Effector memory CD4-positive, alpha-beta T cell (primary cell): ENCODE measurements around the gene PANK4.
A peak's percentile ranks its signal among the peaks of the same experiment; 100 is the strongest.
"Not testable (repeated sequence)": the region's sequence is repeated elsewhere in the genome, so short reads cannot be mapped to it uniquely, and the experiment has no call there.

Experiments
- DNase-seq, 3 donors: peaks; one replicate each; pipeline ENCODE4 v3.0.0-alpha.2; 2020
- H3K27ac ChIP-seq: 2 replicates; pipeline ENCODE4 v1.7.0; 2013; ENCODE audit warnings: mild to moderate bottlenecking, low read length, moderate library complexity; ENCODE audit not compliant: insufficient read depth, poor library complexity, severe bottlenecking
- H3K27me3 ChIP-seq: replicated peaks from 2 replicates; pipeline ENCODE4 v1.7.0; 2013; ENCODE audit warnings: mild to moderate bottlenecking, low read length; ENCODE audit not compliant: insufficient read depth, control insufficient read depth, poor library complexity, severe bottlenecking
- H3K36me3 ChIP-seq: 2 replicates; pipeline ENCODE4 v1.7.0; 2013; ENCODE audit warnings: mild to moderate bottlenecking, low read length, moderate library complexity; ENCODE audit not compliant: control insufficient read depth, insufficient read depth
- H3K4me1 ChIP-seq: 2 replicates; pipeline ENCODE4 v1.7.0; 2013; ENCODE audit warnings: low read length, mild to moderate bottlenecking; ENCODE audit not compliant: control insufficient read depth, insufficient read depth, poor library complexity, severe bottlenecking
- H3K4me3 ChIP-seq: 2 replicates; pipeline ENCODE4 v1.7.0; 2013; ENCODE audit warnings: low read length, low read depth, mild to moderate bottlenecking; ENCODE audit not compliant: insufficient read depth, poor library complexity, severe bottlenecking
- H3K9me3 ChIP-seq: 2 replicates; pipeline ENCODE4 v1.7.0; 2013; ENCODE audit warnings: mild to moderate bottlenecking, low read length, moderate library complexity; ENCODE audit not compliant: control insufficient read depth
- total RNA-seq, 3 donors: gene quantifications; one replicate each; lab custom pipeline; 2026; lab: John Stamatoyannopoulos, UW

Gene PANK4
- total RNA-seq = 32.0 to 46.5 (median 46.0) reads per million in 3 donors

DNA sequence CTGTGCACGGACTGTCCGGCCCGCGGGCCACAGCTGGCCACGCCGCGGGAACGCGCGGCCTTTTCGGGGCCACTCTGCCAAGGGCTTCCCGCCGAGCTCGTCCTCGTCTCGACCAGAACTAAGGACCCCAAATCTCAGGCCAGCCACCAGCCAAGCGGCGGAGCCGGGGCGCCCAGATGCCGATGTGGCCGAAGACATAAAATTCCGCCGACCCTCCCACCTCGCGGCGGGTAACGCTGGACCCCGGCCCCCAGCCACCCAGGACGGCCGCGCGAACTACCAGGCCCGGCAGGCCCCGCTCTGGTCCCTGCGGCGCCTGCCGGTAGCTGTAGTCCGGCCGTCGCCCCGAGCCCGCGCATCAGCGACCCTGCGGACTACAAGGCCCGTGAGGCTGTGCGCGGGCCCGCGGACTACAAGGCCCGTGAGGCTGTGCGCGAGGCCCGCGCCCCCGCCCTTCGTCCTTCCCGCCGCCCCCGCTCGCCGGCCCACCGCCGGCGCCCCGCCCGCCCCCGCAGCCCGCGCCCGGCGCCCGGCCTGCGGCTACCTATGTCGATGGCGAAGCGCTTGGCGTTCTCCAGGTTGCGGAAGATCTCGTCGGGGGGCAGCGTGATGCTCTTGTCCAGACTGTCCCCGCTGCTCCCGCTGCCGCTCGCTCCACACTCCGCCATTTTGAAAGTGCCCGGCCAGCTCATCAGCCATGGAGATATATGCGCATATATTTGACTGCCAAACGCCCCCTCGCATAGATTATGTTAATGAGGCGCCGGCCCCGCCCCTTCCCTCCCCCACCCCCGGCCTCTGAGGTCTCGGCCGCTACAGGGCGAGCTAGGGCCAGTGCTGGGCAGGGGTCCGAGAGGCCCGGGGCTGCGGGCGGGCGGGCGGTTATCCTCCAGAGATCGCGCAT lies at the start of gene PANK4:
PANK4 (minus strand) TSS at position 677 of the 904 bp plus-strand sequence; CDS start at position 668, 9 bp downstream.
- peaks cover 23% of the 10 kb centered on the region for H3K27me3 ChIP-seq
- peak within 1 kb of the TSS; percentile 69 for H3K27ac ChIP-seq
- peak; percentile 73 to 81 (median 78) for DNase-seq
- peak within 1 kb of the TSS; percentile 84 for H3K4me3 ChIP-seq
- peaks cover 4% of the 10 kb centered on the region for H3K36me3 ChIP-seq
- no peaks in the 10 kb centered on the region for H3K9me3 ChIP-seq
- H3K4me1 ChIP-seq = peaks cover 59% of the 10 kb centered on the region

DNA sequence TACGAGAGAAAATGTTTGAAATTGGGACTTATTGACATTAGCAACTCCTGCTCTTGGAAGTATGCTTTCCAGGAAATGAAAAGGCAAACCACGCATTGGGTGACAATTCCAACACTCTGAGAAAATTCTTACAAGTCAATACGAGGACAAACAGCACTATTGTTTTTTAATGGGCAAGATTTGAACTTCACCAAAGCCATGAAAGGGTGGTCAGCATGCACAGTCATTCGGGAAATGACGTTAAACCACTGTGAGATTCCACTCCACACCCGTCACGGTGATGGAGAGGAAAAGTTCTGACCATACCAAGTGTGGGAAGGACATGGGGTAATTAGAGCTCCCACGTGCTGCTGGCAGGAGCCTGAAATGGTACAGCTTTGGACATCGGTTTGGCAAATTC lies 48.0 kb upstream of the PANK4 start:
- H3K36me3 ChIP-seq = no peaks in the 10 kb centered on the region
- peaks cover 28% of the 10 kb centered on the region for H3K4me1 ChIP-seq
- H3K9me3 ChIP-seq = no peaks in the 10 kb centered on the region
- H3K27me3 ChIP-seq = no peaks in the 10 kb centered on the region
- no peak overlapping the region for H3K27ac ChIP-seq
- no peak overlapping the region for H3K4me3 ChIP-seq
- no peak for DNase-seq

DNA sequence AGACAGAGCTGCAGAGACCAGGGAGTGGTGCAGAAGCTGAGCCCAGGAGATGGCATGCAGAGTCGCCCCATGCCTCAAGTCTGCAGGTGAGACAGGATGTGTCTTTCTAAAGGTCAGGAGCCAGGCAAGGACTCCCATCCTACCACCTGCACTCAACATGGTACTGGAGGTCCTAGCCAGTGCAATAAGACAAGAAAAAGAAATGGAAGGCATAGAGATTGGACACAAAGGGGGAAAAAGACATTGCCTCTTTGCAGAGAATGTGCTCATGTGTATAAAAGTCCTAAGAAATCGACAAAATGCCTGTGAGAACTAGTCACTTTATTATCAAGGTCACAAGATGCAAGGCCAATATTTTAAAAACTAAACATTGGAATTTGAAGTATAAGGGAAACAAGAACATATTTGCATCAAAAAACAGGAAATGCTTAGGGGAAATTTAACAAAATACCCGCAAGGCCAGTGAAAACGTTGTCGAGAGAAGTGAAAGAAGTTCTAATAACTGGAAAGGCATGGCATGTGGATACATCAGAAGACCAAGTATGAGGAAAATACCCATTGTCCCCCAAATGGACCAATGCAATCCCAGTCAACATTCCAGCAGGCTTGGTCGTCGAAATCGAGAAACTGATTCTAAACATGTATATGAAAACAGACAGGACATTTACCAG lies 47.0 kb upstream of the PANK4 start:
- Histone ChIP-seq H3K9me3 (no peaks in the 10 kb centered on the region), H3K27ac (no peak overlapping the region), H3K4me3 (no peak overlapping the region), H3K27me3 (no peaks in the 10 kb centered on the region), H3K36me3 (no peaks in the 10 kb centered on the region), H3K4me1 (peaks cover 19% of the 10 kb centered on the region)
- no peak for DNase-seq

DNA sequence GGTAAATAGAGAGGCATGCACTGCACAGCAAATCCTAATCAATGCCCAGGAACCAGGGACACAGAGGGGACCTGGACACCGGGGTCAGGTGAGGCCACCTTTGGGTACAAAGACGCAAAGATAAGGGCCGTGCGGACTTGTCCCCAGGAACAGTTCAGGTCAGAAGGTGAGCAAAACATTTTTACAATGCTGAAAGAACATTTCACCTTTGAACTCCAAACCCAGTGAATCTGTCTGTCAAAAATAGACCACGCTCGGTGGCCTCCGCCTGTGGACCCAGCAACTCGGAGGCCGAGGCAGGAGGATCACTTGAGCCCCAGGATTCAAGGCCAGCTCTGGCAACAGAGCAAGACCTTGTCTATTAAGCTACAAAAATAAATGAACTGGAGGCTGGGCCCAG lies 45.0 kb upstream of the PANK4 start:
- Histone ChIP-seq H3K27ac (no peak overlapping the region), H3K9me3 (no peaks in the 10 kb centered on the region), H3K36me3 (no peaks in the 10 kb centered on the region), H3K27me3 (no peaks in the 10 kb centered on the region), H3K4me1 (peaks cover under 1% of the 10 kb centered on the region), H3K4me3 (no peak overlapping the region)
- no peak for DNase-seq

DNA sequence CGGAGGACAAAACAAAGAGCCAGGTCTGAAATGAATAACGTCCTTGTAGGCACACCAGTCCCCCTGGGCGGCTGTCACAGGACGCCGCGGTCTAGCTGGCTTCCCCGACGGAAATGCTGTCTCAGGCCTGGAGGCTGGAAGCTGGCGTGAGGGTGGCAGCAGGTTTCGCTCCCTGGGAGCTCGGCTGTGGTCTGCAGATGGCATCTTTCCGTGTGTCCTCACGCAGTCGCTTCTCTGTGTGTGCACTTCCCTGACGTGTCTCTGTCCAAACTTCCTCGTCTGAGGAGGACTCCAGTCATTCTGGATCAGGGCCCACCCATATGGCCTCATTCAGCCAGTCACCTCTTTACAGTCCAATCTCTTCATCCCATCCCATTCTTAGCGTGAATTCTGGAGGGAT lies 43.9 kb upstream of the PANK4 start:
- Histone ChIP-seq H3K9me3 (no peaks in the 10 kb centered on the region), H3K36me3 (no peaks in the 10 kb centered on the region), H3K4me1 (no peaks in the 10 kb centered on the region), H3K27ac (no peak overlapping the region), H3K4me3 (no peak overlapping the region), H3K27me3 (no peaks in the 10 kb centered on the region)
- DNase-seq = no peak

DNA sequence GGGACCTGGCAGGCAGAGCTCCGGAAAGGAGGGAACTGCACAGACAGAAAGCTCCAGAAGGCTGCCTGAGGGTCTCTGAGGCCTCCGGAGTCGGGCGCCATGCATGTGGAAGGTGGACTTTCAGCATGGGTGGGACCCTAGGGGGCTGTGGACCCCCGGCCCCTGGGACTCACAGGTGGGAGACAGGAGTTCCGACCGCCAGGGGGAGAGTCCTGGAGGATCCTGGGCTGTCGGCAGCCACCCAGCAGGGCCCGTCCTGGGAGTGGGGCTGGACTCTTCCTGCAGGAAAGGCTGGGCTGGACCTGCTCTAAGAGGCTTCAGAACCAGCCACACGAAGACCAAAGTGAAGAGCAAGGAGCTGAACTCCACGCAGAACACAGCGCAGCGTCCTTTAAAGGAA lies 43.3 kb upstream of the PANK4 start:
- H3K27me3 ChIP-seq, H3K36me3 ChIP-seq, H3K4me3 ChIP-seq, DNase-seq, H3K9me3 ChIP-seq, H3K27ac ChIP-seq, H3K4me1 ChIP-seq: not testable (repeated sequence)

DNA sequence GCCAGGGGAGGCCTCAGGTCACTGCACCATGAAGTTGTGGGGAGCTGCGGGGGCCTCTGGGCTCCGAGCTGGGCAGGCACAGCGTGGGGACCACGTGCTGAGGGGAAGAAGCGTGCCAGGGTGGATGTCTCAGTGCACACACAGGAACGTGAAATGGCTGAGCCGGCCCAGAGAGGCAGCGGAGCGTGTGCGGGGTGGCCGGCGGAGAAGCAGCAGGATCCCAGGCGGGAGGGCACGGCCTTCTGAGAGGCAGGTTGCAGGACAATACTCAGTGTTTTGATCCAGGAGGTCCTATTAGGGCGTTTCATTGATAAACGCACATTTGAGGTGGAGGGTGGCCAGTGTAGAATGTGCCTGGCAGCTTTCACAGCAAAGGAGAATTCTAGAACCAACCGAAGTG lies 42.7 kb upstream of the PANK4 start:
- Histone ChIP-seq H3K9me3 (no peaks in the 10 kb centered on the region), H3K4me3 (no peak overlapping the region), H3K36me3 (peaks cover under 1% of the 10 kb centered on the region), H3K4me1 (no peaks in the 10 kb centered on the region), H3K27me3 (no peaks in the 10 kb centered on the region), H3K27ac (no peak overlapping the region)
- no peak for DNase-seq

DNA sequence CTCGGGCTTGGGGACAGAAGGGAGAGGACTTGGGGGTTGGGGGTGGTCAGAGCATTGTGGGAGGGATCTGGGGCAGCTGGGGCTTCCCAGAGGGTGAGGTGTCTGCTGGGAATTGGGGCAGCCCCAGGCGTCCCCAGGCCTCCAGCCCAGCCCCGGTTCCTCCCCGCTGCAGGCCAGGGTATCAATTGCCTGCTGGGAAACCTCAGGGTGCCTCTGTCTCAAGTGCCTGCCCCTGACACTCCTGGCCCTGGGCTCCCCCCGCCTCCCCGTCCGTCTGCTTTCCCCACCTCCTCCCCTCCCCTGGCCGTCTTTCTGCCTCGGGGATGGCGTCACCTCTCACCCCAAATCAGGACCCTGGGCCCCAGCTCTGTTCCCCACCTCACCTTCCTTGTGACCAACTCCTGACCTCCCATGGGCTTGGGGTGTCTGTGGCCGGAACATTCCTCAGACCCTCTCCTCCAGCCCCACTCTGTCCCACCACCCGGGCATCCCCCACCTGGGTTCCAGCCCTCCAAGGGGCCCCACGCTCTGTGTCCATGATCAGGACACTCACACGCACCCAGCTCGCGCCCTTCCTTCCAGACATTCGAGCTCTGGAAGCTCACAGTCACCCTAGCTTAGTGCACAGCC lies 41.9 kb upstream of the PANK4 start:
- H3K4me3 ChIP-seq, H3K27me3 ChIP-seq, H3K4me1 ChIP-seq, DNase-seq, H3K27ac ChIP-seq, H3K9me3 ChIP-seq, H3K36me3 ChIP-seq: not testable (repeated sequence)

DNA sequence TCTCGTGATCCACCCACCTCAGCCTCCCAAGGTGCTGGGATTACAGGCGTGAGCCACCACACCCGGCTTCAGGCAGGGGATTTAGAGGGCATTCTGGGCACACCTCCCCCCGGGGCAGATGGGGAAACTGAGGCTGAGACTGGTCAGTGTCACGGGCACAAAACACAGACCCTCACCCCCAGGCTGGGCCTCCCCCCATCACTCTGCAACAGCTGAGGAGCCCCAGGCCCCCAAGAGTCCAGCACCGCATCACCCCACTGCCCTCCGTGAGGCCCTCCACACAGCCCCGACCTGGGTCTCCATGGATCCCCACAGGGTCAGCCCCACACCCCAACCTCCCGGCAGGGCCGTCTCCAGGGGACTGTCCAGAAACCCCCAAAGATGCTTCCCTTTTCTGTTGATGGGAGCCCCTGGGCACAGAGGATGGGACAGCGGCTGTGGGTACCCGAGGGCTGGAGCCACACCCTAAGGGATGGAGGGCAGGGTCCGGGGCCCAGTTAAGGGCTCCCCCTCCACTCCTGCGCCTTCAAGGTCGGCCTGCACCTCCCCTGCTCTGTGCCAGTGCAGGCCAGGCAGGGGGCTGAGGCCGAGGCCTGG lies 40.8 kb upstream of the PANK4 start:
- DNase-seq = no peak
- H3K9me3 ChIP-seq = no peaks in the 10 kb centered on the region
- no peak overlapping the region for H3K27ac ChIP-seq
- no peaks in the 10 kb centered on the region for H3K27me3 ChIP-seq
- no peak overlapping the region for H3K4me3 ChIP-seq
- H3K4me1 ChIP-seq = no peaks in the 10 kb centered on the region
- H3K36me3 ChIP-seq = peaks cover 18% of the 10 kb centered on the region
